ENCODE results near the gene ANKRD63.

DNA sequence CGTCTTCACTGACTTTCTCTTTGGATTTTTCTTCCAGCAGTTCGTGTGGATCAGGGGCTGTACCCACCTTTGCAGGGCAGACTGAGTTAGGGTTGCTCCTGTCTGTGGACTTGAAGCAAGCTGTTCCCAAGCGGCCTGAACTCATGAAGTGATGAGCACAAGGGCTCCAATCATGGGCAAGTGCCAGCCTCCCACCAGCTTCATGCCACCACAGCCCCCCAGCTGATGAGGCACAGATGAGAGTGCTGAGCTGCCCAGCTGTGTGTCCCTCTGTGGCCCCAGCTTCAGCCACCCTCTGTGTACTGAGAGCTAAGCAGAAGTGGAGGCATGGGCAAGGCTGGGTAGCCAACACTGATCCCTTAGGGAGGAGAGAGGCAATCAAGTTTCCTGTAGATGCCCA lies 28.1 kb upstream of the ANKRD63 start:
- TF ChIP-seq, protein P1, sequence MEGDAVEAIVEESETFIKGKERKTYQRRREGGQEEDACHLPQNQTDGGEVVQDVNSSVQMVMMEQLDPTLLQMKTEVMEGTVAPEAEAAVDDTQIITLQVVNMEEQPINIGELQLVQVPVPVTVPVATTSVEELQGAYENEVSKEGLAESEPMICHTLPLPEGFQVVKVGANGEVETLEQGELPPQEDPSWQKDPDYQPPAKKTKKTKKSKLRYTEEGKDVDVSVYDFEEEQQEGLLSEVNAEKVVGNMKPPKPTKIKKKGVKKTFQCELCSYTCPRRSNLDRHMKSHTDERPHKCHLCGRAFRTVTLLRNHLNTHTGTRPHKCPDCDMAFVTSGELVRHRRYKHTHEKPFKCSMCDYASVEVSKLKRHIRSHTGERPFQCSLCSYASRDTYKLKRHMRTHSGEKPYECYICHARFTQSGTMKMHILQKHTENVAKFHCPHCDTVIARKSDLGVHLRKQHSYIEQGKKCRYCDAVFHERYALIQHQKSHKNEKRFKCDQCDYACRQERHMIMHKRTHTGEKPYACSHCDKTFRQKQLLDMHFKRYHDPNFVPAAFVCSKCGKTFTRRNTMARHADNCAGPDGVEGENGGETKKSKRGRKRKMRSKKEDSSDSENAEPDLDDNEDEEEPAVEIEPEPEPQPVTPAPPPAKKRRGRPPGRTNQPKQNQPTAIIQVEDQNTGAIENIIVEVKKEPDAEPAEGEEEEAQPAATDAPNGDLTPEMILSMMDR (IDR thresholded peaks at IDR 0.05; ENCODE audit: borderline replicate concordance, extremely low read depth, low read length, poor library complexity, severe bottlenecking): no peak
- no peak for TF ChIP-seq EZH2 (IDR thresholded peaks at IDR 0.05; ENCODE audit: borderline replicate concordance, low read depth, low read length, severe bottlenecking)
